Gastrocnemius medialis (tissue), 4 donors: ENCODE measurements around the gene TNIK.

ENCODE experiments used
- POLR2A ChIP-seq, 2 donors: fragments of 450-650 bp; IDR thresholded peaks; one replicate each; pipeline ENCODE4 v1.6.1; 2017; ENCODE audit warnings: antibody characterized with exemption in 2 of 2, mild to moderate bottlenecking in 2 of 2, moderate library complexity in 2 of 2
- TF ChIP-seq, protein P1 (sequence below), 5 experiments: fragments of 450-650 bp in 3 of 5; fragments of 200-600 bp in 2 of 5; sonication (generic) in 2 of 5; IDR thresholded peaks in 4 of 5; conservative IDR thresholded peaks in 1 of 5; 1 replicate in 4 of 5; 2 replicates in 1 of 5; pipeline ENCODE4 v1.5.1; 2016 to 2019; ENCODE audit warnings: antibody characterized with exemption in 5 of 5, mild to moderate bottlenecking in 3 of 5, moderate library complexity in 3 of 5

DNA sequence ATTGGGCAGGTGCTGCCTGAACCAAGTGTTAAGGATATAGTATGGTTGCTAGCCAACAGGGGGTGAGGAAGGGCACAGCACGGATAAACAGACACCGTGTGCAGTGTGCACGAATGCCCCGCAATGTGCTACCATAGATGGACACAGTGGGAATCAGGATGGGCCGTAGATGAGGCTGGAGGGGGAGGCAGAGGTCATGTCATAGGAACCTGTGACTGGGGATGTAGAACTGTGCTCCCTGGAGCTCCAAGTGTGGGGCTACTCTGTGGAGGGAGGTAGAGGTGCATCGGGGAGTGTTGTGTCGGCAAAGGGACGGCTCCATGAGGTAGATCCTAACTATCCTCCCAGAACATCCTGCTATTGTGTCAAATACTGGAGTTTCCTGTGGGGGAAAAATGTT, 102.5 kb downstream of the TNIK start:
- TF ChIP-seq, protein P1, sequence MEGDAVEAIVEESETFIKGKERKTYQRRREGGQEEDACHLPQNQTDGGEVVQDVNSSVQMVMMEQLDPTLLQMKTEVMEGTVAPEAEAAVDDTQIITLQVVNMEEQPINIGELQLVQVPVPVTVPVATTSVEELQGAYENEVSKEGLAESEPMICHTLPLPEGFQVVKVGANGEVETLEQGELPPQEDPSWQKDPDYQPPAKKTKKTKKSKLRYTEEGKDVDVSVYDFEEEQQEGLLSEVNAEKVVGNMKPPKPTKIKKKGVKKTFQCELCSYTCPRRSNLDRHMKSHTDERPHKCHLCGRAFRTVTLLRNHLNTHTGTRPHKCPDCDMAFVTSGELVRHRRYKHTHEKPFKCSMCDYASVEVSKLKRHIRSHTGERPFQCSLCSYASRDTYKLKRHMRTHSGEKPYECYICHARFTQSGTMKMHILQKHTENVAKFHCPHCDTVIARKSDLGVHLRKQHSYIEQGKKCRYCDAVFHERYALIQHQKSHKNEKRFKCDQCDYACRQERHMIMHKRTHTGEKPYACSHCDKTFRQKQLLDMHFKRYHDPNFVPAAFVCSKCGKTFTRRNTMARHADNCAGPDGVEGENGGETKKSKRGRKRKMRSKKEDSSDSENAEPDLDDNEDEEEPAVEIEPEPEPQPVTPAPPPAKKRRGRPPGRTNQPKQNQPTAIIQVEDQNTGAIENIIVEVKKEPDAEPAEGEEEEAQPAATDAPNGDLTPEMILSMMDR (IDR thresholded peaks at IDR 0.05 in 4 of 5, conservative IDR thresholded peaks at IDR 0.05 in 1 of 5): no peak
- TF ChIP-seq POLR2A (IDR thresholded peaks at IDR 0.05): no peak
